AML-193 (cell line): ENCODE measurements around the gene BCL2L13.
A peak's percentile ranks its signal among the peaks of the same experiment; 100 is the strongest.
"Not testable (repeated sequence)": the region's sequence is repeated elsewhere in the genome, so short reads cannot be mapped to it uniquely, and the experiment has no call there.

Experiments used
- DNase-seq, 2 experiments: peaks; one replicate each; lab custom pipeline; 2025; lab: John Stamatoyannopoulos, UW

The BCL2L13 gene

DNA sequence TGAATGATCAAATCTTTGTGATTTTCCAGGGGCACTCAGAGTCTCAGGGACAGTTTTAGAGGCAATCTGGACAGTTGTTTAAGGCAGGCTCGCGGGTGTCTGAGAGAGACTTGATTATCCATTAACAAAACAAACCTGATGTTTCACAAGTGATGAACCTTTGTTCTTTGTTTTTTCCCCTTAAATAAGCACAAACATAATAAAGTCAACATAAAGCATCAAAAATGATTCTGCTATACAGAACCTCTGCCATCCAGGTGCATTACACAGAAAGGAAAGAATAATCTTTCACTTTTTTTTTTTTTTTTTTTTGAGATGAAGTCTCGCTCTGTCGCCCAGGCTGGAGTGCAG, 122.6 kb downstream of the BCL2L13 start:
- no peak for DNase-seq

DNA sequence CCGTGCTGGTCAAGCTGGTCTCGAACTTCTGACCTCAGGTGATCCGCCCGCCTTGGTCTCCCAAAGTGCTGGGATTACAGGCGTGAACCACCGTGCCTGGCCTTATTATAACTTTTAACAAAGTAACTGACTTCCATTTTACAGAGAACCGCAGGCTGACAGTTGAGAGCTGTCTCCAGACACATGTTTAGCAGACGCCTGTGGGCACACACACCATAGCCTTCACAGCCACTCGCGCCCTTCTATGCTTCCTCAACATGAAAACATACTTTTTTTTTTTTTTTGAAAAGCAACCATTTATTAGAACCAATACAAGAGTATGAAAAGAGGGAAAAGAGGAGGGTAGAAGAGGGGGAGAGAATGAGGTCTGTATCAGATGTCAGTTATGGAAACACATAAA, 124.9 kb downstream of the BCL2L13 start:
- not testable (repeated sequence) for DNase-seq

GRCh38 chr22:17764036-17764435, 125.5 kb downstream of the BCL2L13 start:
- DNase-seq, result no peak

DNA sequence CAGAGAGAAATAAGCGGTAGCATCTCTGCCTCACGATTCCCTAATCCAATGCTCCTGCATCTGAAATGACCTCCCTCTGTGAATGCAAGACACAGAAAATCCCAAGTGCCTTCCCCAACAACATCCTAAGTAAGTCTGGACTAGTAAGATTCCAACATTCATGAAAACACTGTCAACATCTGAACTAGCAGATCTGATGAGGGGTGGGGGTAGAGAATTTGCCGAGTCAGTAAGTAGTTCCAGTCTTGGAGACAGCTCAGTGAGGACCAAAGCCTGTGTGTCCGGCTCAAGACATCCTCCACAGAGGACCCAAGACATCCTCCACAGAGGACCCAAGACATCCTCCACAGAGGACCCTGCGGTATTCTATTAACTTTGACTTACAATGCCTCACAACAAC, 126.3 kb downstream of the BCL2L13 start:
- DNase-seq, result not testable (repeated sequence)

GRCh38 chr22:17767233-17768065, 128.9 kb downstream of the BCL2L13 start:
- DNase-seq, result no peak

DNA sequence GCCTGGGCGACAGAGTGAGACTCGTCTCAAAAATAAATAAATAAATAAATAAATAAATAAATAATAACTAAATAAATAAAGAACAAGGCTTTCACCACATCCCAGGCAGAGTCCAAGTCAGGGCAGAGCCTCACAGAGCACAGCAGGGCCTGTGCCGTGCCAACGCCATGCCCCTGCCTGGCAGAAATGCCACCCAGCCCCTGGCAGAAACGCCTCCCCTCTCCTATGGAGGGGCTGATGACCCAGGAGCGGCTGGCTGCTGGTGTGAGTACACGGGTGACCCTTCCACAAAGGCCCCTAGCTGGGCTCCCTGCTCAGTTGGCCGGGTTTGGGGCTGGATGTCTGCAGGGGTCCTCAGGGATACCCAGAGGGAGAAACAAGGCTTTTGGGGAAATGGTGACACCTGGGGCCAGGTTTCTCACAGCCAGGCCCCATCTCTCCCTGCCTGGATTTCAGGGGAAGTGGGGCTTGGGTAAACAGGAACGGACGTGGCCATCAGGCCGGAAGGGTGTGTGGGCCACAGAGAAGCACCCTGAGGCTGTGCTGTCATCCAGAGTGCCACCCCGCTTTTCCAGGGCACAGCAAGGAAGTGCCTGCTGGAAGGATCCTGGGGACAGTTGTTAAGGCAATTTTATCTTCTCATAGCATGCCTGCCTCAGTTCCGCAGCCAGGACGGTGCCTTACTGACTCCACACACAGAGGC, 130.6 kb downstream of the BCL2L13 start:
- no peak for DNase-seq

GRCh38 chr22:17769716-17770082, 131.1 kb downstream of the BCL2L13 start:
- DNase-seq, result no peak

DNA sequence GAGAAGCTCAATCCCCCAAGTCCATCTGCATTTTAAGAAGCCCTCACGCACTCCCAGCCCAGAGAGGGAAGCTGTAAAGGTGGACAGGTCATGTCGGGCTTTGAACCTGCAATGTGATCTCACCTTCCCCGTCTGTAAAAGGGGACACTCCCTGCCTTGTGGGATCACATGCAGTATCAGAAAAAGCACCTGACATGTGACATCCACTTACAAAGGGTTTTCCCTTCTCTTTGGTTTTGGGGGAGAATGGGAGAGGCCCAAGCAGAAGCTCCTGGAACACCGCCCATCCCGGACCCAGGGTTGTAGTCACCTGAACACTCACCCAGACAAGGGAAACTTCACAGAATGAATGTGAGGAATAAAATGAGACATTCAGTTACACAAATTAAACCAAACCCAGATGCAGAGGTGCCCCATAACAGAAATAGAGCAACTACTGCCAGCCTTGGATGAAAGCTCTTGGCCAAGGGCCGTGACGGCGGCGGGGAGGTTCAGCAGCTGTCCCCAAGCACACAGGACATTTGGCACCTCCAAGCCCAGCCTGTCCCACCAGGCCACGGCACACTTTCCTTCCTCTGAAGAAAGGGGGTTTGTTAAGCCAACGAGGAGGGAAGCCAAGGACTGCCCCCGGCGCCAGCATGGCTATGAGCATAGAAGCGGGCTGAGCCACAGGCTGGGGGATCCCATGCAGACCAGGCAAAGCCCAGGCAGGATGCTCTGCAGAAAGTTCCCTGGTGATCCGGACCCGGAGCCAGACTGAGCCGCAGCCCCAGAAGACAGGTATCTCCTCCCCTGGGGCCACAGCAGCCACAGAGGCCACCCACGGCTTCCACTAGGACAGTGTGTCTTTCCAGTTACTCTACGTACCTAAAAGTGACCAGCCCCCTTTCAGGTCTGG, 131.9 kb downstream of the BCL2L13 start:
- no peak for DNase-seq

- DNase-seq, result no peak
Observed at GRCh38 chr22:17772249-17772957, 133.8 kb downstream of the BCL2L13 start.

DNA sequence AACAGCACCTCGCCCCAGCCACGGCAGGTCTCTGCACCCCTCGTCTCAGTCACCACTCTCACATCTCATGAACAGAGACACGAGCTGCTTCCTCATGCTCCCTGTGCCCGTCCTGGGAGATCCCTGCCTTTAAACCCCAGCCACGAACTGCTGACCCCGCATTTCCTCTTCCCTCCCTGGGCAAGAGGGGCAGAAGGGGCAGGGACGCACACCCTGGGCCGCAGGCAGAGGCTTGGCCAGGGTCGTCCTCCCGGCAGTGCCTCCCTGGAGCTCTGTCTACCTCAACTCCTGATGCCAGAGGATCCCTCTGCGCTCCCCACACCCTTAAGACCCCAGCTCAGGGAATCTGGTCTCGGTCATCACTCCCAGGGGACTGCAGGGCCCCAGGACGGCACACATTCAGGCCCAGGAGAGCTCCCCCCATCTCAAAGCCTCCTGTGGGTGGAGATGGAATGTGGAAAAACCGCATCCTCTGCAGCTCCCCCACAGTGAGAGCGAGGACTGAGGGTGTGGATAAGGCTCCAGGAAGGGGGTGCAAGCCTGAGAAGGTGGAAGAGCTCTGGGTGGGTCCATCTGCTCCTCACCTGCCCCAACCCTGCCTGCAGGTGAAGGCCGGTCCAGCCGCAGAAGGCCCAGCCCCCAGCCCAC, 134.5 kb downstream of the BCL2L13 start:
- DNase-seq, result no peak

DNA sequence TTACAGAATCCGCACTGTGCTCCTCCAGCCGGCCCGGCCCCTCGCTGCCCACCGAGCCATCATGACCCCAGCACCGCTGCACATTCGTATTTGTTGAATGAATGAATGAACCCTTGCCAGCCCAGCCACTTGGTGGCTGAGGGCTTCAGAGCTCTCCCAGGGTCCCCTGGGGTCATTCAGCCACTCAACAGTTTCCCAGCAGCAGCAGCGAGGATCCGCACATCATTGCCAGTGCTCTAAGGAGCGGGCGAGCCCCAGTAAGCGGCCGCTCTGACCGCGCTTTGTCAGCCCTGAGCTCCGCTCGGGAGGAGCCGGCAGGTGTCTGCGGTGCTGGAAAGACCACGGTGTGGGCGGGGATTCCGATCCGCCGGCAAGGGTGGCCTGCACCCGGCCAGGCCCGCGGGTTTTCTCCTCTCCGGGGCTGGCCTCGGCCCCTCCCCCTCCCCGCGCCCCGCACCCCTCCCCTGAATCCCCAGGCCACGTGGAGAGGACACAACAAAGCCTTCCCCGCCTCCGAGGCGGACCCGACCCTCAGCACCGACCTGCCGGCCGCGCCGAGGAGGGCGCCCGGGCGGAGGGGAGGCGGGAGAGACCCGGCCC, 135.1 kb downstream of the BCL2L13 start:
- no peak for DNase-seq

GRCh38 chr22:17774206-17774925, 135.8 kb downstream of the BCL2L13 start, which contains the start of gene BID:
Gene BID, minus strand, starts transcription at chr22:17774469. Its CDS starts 24,353 bp downstream, at chr22:17750116.
- peak in 1 of 2 experiments; percentile 22 for DNase-seq

DNA sequence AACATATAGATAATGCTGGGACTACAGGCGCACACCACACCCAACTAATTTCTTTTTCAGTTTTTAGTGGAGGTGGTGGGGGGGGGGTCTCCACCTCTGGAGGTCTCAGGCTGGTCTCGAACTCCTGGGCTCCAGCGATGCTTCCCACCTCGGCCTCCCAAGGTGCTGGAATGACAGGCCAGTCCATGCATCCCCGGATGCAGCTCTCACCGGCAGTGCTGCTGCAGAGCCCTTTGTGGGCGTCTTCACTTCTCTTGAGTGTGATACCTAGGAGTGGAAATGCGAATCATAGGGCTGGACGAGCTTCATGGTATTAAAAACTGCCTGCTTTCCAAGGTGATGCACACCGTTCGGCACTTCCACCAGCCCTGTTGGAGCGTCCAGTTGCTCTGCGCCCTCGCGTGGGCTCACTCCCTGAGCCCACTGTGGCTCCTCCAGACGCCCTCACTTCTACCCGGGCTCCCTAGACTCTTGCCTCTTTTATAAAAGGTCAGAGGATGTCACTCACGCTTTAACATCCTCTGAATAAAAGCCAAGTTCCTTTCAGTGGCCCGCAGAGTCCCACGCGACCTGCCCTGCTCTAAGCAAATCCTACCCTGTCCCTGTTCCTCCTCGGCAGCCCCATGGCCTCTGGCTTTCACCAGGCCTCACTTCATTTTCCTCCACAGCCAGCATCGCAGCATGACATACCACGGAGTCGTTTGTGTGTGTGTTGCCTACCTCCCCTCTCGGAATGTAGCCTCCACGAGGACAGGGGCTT, 136.5 kb downstream of the BCL2L13 start:
- no peak for DNase-seq

DNA sequence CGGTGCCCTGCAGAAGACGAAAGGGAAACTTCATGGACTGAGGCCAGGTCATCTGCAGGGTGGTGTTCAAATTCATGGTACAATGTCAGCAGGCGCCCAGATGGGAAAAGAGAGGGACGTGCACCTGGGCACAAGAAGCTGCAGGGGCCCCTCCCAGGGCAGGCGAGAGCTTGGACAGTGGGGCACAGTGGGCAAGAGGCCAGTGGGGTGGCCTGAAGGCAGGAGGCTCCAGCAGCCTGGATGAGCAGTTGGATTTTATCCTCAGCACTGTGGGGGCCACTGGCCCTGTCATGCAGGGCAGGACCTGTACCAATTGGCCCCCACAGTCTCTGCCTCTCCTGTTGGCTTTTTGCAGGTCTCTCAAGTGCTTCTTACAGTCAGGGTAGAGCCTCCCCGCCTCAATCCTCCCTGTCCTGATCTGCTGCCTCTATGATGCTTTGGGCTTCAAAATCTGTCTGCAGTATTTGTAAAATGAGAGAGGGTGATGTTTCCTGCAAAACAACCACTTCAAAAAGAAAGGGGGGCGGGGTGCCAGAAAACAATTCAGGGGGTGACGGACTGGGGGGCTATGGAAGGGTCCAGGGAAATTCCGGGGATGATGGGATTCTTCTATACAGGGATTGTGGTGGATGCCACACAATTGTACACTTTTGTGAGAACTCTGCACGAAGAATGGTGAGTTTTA, 137.4 kb downstream of the BCL2L13 start:
- no peak for DNase-seq

DNA sequence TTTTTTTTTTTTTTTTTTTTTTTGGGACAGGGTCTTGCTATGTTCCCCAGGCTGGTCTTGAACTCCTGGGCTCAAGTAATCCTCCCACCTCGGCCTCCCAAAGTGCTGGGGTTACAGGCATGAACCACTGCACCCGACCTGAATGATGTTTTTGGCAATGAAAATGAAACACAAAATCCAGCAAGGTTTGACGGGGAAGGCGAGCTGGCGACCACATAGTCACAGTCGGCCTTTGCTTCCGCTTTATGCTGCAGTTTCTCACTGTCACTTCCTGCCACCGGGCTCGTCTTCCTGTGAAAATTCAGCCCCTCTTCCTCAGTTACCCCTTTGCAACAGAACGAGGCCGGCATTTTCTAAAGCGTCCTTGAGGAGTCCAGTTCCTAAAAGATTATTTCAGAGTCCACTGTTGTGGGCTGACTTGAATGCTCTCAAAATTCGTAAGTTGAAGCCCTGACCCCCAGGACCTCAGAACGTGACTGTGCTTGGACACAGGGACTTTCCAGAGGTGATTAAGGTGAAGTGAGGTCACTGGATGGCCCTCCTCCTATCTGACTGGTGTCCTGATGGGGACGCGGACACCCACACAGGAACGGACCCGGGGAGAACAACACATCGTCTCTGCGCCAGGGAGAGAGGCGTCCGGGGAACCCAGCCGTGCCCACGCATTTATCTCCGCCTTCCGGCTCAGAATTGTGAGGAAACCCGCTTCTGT, 138.6 kb downstream of the BCL2L13 start:
- DNase-seq, result peak; percentile 79 to 84

DNA sequence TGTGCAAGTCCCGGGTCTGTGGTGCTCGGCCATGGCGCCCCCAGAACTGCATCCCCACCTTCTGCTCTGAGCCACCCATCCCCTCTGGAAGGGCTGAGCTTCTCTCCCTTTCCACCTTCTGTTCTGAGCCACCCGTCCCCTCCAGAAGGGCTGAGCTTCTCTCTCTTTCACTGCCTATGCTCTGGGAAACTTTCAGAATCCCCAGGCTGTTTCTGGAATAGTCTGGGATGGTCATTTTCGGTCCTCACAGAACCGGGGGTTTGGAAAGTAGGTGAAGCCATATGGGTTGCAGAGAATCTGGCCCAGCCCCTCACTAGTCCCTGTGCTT, 139.1 kb downstream of the BCL2L13 start:
- no peak for DNase-seq

GRCh38 chr22:17778412-17778976, 139.9 kb downstream of the BCL2L13 start:
- DNase-seq, result no peak
